Tongue (tissue), 2 donors: ENCODE measurements around the gene DNAJC30. TPM values are rescaled to one million over a fixed set of nuclear protein-coding genes. Genes with fewer than 3 reads are reported as not detected.
"Not testable (repeated sequence)": the region's sequence is repeated elsewhere in the genome, so short reads cannot be mapped to it uniquely, and the experiment has no call there.

ENCODE experiments used
- DNase-seq: peaks from one replicate; pipeline ENCODE4 v3.0.0-alpha.2; 2015
- total RNA-seq: library from RNA; depleted of rRNA; stranded (reverse); fragments of >200 nt; gene quantifications from one replicate; pipeline ENCODE4 v1.2.3, GENCODE V29; 2014

Gene DNAJC30
- total RNA-seq, 1 donor from 2014 or later: 1.7 TPM

DNA sequence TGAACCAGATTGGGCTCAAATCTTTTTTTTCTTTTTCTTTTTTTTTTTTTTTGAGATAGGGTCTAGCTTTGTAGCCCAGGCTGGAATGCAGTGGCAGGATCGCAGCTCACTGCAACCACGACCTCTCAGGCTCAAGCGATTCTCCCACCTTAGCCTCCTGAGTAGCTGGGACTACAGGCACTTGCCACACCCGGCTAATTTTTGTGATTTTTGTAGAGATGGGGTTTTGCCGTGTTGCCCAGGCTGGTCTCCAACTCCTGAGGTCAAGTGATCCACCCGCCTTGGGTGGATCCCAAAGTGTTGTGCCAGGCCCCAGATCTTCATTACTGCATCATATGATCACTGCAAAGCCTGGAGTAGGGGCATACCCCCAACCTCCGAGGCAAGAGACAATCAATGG, 2.8 kb downstream of the DNAJC30 start:
- no peak for DNase-seq

DNA sequence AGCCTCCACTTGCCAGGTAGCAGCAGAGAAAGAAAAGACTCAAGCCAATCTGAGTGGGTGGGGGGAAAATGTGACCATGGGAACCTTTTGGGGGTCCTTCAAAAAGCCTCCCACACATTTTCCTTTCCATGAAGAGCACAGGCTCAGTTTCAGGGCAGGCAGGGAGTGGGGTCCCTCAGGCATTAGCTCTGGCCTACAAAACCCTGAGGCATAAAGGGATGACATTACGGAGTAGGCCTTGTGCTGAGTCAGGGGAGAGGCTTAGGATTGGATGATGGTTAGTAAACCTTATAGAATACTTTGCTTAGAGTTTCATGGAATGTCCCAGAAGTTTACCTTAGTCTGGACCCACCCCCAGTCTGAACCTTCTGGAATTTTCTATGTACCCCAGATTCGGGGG, 3.5 kb downstream of the DNAJC30 start:
- DNase-seq: no peak

DNA sequence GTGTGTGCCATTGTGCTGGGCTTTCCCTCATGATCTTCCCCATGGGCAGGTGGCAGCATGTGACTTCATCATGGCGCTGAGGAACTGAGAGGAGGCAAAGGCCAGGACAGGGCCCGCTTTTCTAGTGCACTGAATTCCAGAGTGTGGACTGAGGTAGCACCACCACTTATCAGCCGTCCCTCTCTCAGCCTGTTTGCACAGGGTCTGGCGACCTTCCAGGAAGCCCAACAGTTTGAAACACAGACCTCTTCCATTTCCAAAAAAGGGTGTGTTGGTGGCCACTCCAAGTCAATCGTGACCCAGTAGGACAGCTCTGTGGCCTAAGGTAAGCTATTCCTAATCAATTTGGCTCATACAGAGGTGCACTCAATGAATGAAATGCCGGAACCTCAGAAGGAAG, 4.4 kb downstream of the DNAJC30 start:
- no peak for DNase-seq

- not testable (repeated sequence) for DNase-seq
Measured at GRCh38 chr7:73676062-73676461, 7.2 kb downstream of the DNAJC30 start.

DNA sequence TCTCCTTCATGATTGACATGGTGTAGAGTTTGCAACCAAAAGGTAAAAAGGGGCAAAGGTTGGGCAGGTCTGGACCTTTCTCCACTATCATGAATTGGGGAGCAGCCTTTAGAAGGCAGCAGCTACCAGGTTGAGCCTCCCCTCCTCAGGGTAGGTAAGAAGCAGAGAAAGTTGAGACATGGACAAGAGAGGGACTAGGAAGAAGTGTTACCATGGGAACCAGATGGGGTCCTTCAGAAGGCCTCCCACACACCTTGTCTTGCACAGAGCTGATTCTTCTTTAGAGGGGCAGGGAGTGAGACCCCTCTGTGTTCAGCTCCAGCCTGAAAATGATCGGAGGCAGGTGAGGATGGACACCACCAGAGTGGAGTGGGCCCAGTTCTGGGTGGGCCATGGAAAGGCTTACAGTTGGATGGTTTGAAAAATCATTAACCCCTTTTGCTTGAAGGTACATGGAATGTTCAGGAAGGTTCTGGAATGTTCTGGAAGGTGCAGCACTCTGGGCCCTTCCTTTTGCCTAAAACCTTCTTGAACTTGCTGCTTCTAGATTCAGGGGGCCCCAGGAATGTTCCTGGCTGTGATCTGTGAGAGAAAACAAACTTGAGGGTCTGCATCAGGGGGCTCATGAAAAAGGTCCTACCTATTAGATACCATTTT, 8.7 kb downstream of the DNAJC30 start:
- DNase-seq: no peak

DNA sequence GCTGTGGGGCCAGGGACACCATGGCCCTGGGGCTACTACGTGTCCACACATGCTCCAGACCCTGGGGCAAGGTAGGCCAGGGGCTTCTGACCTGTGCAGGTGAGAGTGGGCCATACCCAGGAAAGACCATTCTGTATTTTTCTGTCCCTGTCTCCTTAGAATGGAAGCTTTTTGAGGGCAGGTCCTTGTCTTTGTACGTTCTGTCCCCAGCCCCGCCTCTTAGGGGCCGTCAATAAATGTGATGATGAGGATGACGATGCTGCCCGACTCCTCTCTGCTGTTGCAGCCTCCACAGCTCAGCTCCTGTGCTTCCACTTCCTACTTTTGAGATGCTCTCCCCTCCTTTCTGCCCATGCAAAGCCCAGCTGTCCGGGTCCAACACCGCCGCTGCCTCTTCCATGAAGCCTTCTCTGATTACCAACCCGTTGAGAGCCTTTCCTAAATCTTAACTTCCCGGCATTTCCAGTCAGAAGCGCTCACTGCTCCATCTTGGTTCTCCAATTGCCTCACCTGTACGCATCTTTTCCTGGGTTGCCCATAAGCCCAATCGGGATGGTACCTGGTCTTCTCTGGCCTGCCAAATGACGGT, 11.3 kb downstream of the DNAJC30 start:
- no peak for DNase-seq

DNA sequence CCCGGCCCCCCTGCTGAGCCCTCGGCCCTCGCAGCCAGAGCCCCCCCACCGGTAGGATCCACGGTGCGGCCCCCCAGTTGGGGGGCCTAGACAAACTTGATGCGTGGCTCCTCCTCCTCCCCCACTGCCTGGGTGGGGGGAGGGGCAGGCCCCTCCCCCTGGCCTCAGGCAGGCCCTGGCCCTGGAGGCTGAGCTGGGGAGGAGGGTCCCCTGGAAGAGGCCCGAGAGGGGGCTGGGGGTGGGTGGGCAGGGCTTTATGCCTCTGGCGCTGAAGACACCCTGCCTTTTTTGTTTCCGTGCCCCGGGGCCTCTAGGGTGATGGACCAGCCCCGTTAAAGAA, 12.0 kb downstream of the DNAJC30 start:
- no peak for DNase-seq

- DNase-seq: no peak
Measured at GRCh38 chr7:73669858-73670385, 13.3 kb downstream of the DNAJC30 start.

DNA sequence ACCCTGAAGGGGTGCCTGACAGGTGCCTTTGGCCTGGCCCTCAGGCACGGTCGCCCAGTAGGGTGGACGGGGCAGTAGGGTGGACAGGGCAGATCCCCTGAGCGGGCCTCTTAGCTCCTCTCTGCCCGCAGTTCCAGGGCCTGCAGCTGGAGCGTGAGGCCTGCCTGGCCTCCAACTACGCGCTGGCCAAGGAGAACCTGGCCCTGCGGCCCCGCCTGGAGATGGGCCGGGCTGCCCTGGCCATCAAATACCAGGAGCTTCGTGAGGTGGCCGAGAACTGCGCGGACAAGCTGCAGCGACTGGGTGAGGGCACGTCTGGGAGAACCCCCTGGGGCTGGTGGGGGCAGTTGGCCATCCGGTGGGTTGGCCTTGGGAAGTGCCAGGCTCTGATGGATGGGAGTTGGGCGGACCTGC, 14.0 kb downstream of the DNAJC30 start:
- DNase-seq: no peak

DNA sequence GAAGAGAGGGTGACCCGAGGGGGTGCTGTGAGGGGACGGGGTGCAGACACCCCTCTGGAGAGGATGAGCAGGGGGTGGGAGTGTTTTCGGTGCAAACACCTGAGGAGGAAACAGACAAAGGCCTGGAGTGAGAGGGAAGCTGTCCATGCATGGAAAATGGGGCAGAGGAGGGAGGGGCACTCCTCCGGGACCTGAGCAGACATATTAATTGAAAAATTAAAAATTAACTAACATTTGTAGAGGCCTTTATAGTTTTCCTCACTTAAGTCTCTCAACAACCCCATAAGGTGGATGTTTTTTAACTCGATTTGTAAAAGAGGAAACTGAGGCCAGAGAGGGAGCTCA, 14.4 kb downstream of the DNAJC30 start:
- DNase-seq: no peak

GRCh38 chr7:73668103-73668885, 15.0 kb downstream of the DNAJC30 start:
- peak; percentile 18 for DNase-seq

- DNase-seq: peak; percentile 96
Measured at GRCh38 chr7:73667344-73668102, 15.7 kb downstream of the DNAJC30 start, which contains the start of gene VPS37D. Gene VPS37D, plus strand, starts transcription at chr7:73667831. Its CDS starts 128 bp downstream, at chr7:73667959.

GRCh38 chr7:73663033-73663432, 20.2 kb downstream of the DNAJC30 start:
- no peak for DNase-seq

GRCh38 chr7:73660594-73660993, 22.7 kb downstream of the DNAJC30 start:
- not testable (repeated sequence) for DNase-seq

DNA sequence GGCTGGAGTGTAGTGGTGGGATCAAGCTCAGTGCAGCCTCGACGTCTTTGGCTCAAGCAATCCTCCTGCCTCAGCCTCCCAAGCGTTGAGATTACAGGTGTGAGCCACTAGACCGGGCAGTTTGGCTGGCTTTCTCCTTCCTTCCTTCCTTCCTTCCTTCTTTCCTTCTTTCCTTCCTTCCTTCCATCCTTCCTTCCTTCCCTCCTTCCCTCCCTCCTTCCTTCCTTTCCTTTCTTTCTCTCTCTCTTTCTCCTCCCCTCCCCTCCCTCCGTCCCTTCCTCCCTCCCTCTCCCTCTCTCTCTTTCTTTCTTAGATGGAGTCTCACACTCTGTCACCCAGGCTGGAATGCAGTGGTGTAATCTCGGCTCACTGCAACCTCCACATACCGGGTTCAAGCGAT, 23.3 kb downstream of the DNAJC30 start:
- no peak for DNase-seq

- not testable (repeated sequence) for DNase-seq
Measured at GRCh38 chr7:73655309-73655708, 27.9 kb downstream of the DNAJC30 start.

DNA sequence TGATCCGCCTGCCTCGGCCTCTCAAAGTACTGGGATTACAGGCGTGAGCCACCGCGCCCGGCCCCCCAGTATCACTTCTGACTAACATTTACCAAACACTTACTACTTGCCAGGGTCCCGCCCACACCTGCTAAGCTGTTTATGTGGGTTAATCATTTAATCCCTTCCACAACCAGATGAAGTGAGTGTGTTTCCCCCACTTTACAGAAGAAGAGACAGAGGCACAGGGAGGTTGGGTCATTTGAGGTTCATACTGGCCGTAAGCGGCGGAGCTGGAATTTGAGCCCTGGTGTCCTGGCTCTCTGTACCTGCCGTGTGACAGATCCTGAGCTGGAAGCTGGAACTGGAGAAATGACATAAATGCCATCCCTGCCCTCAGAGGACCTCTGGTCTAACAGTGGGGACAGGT, 30.7 kb downstream of the DNAJC30 start:
- DNase-seq: no peak

- no peak for DNase-seq
Measured at GRCh38 chr7:73650524-73650923, 32.7 kb downstream of the DNAJC30 start.

GRCh38 chr7:73649576-73649975, 33.7 kb downstream of the DNAJC30 start:
- no peak for DNase-seq

DNA sequence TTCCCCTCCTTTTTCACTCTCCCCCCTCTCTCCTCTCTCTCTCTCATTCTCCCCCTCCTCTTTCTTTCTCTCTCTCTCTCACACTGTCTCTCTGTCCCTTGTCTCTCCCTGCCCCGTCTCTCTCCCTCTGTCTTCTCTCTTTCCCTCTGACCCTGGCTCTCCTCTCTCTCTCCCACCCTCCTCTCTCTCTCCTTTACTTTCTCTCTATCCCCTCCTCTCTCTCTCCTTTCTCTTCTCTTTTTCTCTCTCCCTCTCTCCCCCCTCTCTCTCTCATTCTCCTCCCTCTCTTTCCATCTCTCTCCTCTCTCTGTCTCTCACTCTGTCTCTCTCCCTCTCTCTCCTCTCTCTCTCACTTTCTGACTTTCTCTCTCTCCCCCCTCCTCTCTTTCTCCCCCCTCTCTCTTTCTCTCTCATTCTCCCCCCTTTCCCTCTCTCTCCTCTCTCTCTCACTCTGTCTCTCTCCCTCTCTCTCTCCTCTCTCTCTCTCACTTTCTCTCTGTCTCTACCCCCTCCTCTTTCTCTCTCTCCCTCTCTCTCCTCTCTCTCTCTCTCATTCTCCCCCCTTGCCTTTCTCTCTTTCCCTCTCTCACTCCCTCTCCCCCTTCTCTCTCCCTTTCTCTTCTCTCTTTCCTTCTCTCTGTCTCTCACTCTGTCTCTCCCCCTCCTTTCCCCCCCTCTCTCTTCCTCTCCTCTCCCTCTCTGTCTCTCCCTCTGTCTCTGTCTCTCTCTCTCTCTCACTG, 34.5 kb downstream of the DNAJC30 start:
- no peak for DNase-seq

GRCh38 chr7:73647725-73648592, 35.3 kb downstream of the DNAJC30 start:
- no peak for DNase-seq
